SU-DHL-6 (cell line): ENCODE measurements around the gene SUSD4.

Source experiments
- H2AFZ ChIP-seq: fragments of 200-600 bp; sonication (generic); 2 replicates; pipeline ENCODE4 v1.6.1; 2014; ENCODE audit warnings: low read depth, mild to moderate bottlenecking, moderate library complexity, mixed read lengths, antibody characterized with exemption, low read length; ENCODE audit not compliant: severe bottlenecking
- H3F3A ChIP-seq: fragments of 200-600 bp; shearing (Covaris generic); 2 replicates; pipeline ENCODE4 v1.6.0; 2016; ENCODE audit warnings: antibody characterized with exemption, mild to moderate bottlenecking; ENCODE audit not compliant: insufficient read depth
- H3K27ac ChIP-seq: fragments of 200-600 bp; sonication (generic); 2 replicates; pipeline ENCODE4 v1.5.1; 2016; ENCODE audit warnings: low read depth, mild to moderate bottlenecking, low read length, moderate library complexity, mixed read lengths
- H3K27me3 ChIP-seq: fragments of 200-600 bp; sonication (generic), shearing (Covaris generic); 2 replicates; pipeline ENCODE4 v1.6.0; 2014; ENCODE audit warnings: mild to moderate bottlenecking, low read length
- H3K36me3 ChIP-seq: fragments of 200-600 bp; sonication (generic); 2 replicates; pipeline ENCODE4 v1.6.1; 2014; ENCODE audit warnings: mild to moderate bottlenecking, low read length, mixed read lengths
- H3K4me2 ChIP-seq: fragments of 300-600, 200-600 bp; shearing (Covaris generic), sonication (generic); 2 replicates; pipeline ENCODE4 v1.6.0; 2014; ENCODE audit warnings: low read length, low read depth, mild to moderate bottlenecking; ENCODE audit not compliant: poor library complexity, severe bottlenecking
- H3K4me3 ChIP-seq: fragments of 200-600 bp; sonication (generic); 2 replicates; pipeline ENCODE4 v1.5.1; 2014; ENCODE audit warnings: antibody characterized with exemption, low read length, mild to moderate bottlenecking, mixed read lengths; ENCODE audit not compliant: insufficient read depth, poor library complexity, severe bottlenecking
- H3K79me2 ChIP-seq: fragments of 200-600 bp; sonication (generic); 2 replicates; pipeline ENCODE4 v1.6.1; 2014; ENCODE audit warnings: mild to moderate bottlenecking, low read length, moderate library complexity; ENCODE audit not compliant: insufficient read depth
- H3K9ac ChIP-seq: fragments of 200-600 bp; sonication (generic); 2 replicates; pipeline ENCODE4 v1.7.0; 2014; ENCODE audit warnings: mild to moderate bottlenecking, low read length
- H3K9me2 ChIP-seq: fragments of 200-600 bp; sonication (generic); replicated peaks from 2 replicates; pipeline ENCODE4 v1.6.1; 2014; ENCODE audit warnings: low read length; ENCODE audit not compliant: insufficient read depth
- H3K9me3 ChIP-seq: fragments of 200-600 bp; sonication (generic); 2 replicates; pipeline ENCODE4 v1.6.1; 2014; ENCODE audit warnings: low read length, mixed read lengths; ENCODE audit not compliant: insufficient read depth
- H4K20me1 ChIP-seq: fragments of 200-600 bp; sonication (generic); 2 replicates; pipeline ENCODE4 v1.6.1; 2014; ENCODE audit warnings: low read depth, mild to moderate bottlenecking, antibody characterized with exemption, low read length, moderate library complexity, mixed read lengths
- CTCF ChIP-seq: fragments of 200-600 bp; sonication (generic); IDR thresholded peaks from one replicate; pipeline ENCODE4 v1.5.1; 2017; ENCODE audit warnings: antibody characterized with exemption, mild to moderate bottlenecking, low read length, moderate library complexity; ENCODE audit not compliant: insufficient read depth, poor library complexity, severe bottlenecking
- EZH2phosphoT487 ChIP-seq: fragments of 200-600 bp; sonication (generic), shearing (Covaris generic); conservative IDR thresholded peaks from 2 replicates; pipeline ENCODE4 v1.6.1; 2018; ENCODE audit warnings: mild to moderate bottlenecking, antibody characterized with exemption, low read length, moderate library complexity, mixed read lengths

The SUSD4 gene

GRCh38 chr1:223245983-223246382 lies 118.0 kb downstream of the SUSD4 start:
- H3F3A ChIP-seq, result no peaks in the 10 kb centered on the region
- no peaks in the 10 kb centered on the region for H3K9me3 ChIP-seq
- H3K4me3 ChIP-seq, result no peak overlapping the region
- no peaks in the 10 kb centered on the region for H3K79me2 ChIP-seq
- no peak overlapping the region for H3K27ac ChIP-seq
- no peaks in the 10 kb centered on the region for H3K36me3 ChIP-seq
- TF ChIP-seq EZH2phosphoT487, result no peak
- H2AFZ ChIP-seq, result no peak overlapping the region
- no peaks in the 10 kb centered on the region for H4K20me1 ChIP-seq
- no peak overlapping the region for H3K9ac ChIP-seq
- H3K4me2 ChIP-seq, result no peak overlapping the region
- H3K9me2 ChIP-seq, result no peaks in the 10 kb centered on the region
- H3K27me3 ChIP-seq, result no peaks in the 10 kb centered on the region

GRCh38 chr1:223245411-223245810 lies 118.6 kb downstream of the SUSD4 start:
- no peaks in the 10 kb centered on the region for H3K79me2 ChIP-seq
- no peak overlapping the region for H3K4me3 ChIP-seq
- no peak overlapping the region for H3K4me2 ChIP-seq

GRCh38 chr1:223244366-223245103 lies 119.4 kb downstream of the SUSD4 start:
- no peaks in the 10 kb centered on the region for H3K79me2 ChIP-seq
- no peak overlapping the region for H3K27ac ChIP-seq
- H3K9me2 ChIP-seq, result no peaks in the 10 kb centered on the region
- H3K4me2 ChIP-seq, result no peak overlapping the region
- no peaks in the 10 kb centered on the region for H3K36me3 ChIP-seq
- no peak overlapping the region for H3K9ac ChIP-seq
- no peaks in the 10 kb centered on the region for H3F3A ChIP-seq
- no peaks in the 10 kb centered on the region for H3K9me3 ChIP-seq
- TF ChIP-seq CTCF, result no peak
- H4K20me1 ChIP-seq, result no peaks in the 10 kb centered on the region
- H3K27me3 ChIP-seq, result no peaks in the 10 kb centered on the region
- H2AFZ ChIP-seq, result no peak overlapping the region
- no peak overlapping the region for H3K4me3 ChIP-seq

More at GRCh38 chr1:223245411-223245810, 118.6 kb downstream of the SUSD4 start:
- Histone ChIP-seq H3K27ac (no peak overlapping the region), H3K9me3 (no peaks in the 10 kb centered on the region), H3K27me3 (no peaks in the 10 kb centered on the region), H4K20me1 (no peaks in the 10 kb centered on the region), H3K36me3 (no peaks in the 10 kb centered on the region), H3F3A (no peaks in the 10 kb centered on the region), H3K9ac (no peak overlapping the region), H3K9me2 (no peaks in the 10 kb centered on the region), H2AFZ (no peak overlapping the region)
- no peak for TF ChIP-seq EZH2phosphoT487
- TF ChIP-seq CTCF, result no peak

GRCh38 chr1:223243441-223244050 lies 120.4 kb downstream of the SUSD4 start:
- Histone ChIP-seq H3K27ac (no peak overlapping the region), H3K79me2 (no peaks in the 10 kb centered on the region), H3F3A (no peaks in the 10 kb centered on the region), H3K4me3 (no peak overlapping the region), H3K9me3 (no peaks in the 10 kb centered on the region), H2AFZ (no peak overlapping the region), H3K27me3 (no peaks in the 10 kb centered on the region), H3K4me2 (no peak overlapping the region), H3K9me2 (no peaks in the 10 kb centered on the region), H3K36me3 (no peaks in the 10 kb centered on the region), H4K20me1 (no peaks in the 10 kb centered on the region), H3K9ac (no peak overlapping the region)
- TF ChIP-seq CTCF (no peak), EZH2phosphoT487 (no peak)
